GM18870 (cell line): Measurements from ENCODE around the gene CAMTA1.

ENCODE experiments used
- ATAC-seq: cut with Tn5 transposase; IDR thresholded peaks from one replicate; pipeline ENCODE4 v1.9.1; 2021; ENCODE audit warnings: moderate library complexity; ENCODE audit not compliant: unreplicated experiment

CAMTA1 gene

GRCh38 chr1:6951536-6951935, 166.3 kb downstream of the CAMTA1 start:
- ATAC-seq: no peak

DNA sequence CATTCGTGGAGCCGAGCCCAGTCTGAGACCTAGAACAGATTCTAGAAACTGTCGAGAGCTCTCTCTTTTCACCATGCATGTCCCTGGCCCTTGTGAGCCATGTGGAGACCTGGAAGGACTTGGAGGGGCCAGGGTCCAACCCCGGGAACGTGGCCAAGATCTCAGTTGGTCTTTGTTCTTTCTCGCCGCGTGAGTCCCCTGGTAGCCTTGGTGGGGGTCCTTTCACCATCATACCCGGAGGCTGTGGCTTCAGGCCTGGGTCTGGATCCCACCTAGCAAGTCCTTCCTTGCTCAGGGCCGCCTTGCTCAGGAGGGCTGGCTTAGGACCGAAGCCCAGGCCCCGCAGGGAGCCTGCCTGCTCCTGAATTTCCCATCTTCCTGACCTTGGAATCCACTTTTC, 168.0 kb downstream of the CAMTA1 start:
- ATAC-seq: no peak

- no peak for ATAC-seq
Observed at GRCh38 chr1:6953907-6954364, 168.7 kb downstream of the CAMTA1 start.

DNA sequence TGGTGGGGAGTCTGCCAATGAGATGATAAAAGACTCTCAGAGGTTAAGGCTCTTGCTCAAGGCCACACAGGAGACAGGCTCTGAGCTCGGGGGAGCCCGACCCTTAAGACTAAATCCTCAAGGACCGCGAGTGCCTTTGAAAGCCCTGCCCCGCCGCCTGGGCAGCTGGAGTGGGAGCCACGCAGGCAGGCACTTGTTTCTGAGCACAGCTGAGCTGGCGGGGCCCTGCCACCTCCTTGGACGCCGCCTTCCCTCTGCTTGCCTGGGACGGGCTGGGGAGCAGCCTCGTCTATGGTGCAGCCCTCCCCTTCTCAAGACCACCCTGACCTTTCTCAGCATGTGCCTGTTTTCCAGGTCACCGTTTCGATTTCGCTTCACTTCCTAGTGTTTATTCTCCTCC, 169.3 kb downstream of the CAMTA1 start:
- no peak for ATAC-seq

GRCh38 chr1:6955357-6956094, 170.3 kb downstream of the CAMTA1 start:
- no peak for ATAC-seq

- no peak for ATAC-seq
Observed at GRCh38 chr1:6956488-6957159, 171.4 kb downstream of the CAMTA1 start.

GRCh38 chr1:6957341-6957740, 172.1 kb downstream of the CAMTA1 start:
- no peak for ATAC-seq

DNA sequence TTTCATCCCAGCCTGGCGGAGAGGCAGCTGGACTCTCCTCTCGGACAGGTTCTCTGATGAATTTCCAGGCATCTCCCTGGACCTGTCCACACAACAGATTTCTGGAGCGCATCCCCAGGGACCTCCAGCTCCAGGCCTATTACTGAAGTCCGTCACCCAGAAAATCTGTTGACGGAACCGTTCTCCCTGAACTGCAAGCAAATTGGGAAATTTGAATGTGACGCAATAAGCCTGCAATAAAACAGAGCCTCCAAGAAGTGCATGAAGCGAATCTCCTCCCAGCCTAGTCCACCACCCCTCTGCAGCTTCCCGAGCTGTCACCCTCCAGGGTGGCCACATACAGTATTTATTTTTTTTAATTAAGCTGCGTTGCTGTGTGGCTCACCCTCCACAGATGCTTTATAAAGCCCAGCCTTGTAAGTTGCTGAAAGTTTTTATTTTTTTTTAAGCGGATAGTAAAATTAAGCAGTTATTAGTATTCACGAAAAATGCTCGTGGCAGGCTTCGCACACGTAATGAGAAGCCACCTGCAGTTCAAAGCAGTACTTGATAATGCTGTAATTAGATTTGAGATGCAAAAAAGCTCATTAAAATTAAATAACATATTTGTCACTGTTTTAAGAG, 173.3 kb downstream of the CAMTA1 start:
- ATAC-seq: no peak

DNA sequence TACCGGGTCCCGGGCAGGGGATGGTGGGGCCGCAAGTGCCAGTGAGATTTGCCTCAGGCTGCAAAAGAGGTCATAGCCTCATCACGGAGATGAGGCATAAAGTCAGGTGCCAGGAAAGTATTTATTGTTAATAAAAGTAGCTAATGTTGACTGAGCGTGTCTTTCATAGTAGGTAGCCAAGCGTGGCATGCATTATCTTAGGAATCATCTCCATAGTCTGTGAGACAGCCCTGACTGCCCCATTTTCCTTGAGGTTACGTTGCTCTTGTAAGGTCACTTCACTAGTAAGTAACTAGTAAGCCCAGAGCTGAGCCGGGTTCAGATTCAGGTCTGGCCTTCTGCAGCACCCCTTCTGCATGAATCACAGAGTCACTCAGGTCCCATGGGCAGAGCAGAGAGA, 174.2 kb downstream of the CAMTA1 start:
- ATAC-seq: no peak

GRCh38 chr1:6960291-6960811, 175.1 kb downstream of the CAMTA1 start:
- no peak for ATAC-seq

GRCh38 chr1:6960860-6961259, 175.6 kb downstream of the CAMTA1 start:
- ATAC-seq: no peak

- ATAC-seq: no peak
Observed at GRCh38 chr1:6961289-6961688, 176.0 kb downstream of the CAMTA1 start.

DNA sequence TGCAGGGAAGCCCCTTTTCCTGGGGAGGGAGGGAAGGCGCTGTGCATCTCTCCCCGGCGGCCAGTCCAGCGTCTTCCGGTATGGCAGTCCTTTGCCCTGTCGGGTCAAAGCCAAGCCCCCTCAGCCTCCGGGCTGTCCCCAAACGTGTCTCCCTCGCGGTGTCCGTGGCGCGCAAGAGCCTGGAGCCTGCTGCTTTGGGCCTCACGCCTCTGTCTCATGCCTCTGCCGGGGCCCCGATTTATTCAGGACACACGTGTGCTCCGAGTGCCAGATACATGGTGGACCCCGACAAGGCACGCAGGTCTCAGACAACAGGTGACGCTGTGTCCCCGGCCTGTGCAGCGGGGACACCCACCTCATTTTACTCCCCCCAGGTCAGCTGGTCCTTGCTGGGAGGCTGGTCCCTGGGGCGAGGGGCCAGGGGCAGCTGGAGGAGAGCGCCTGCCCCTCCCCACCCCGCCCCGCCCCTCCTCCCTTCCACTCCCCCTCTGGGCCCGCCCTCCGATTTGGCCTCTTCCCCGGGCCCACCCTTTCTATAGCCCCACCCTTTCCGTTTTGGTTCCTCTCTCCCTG, 176.7 kb downstream of the CAMTA1 start:
- ATAC-seq: no peak

- ATAC-seq: no peak
Observed at GRCh38 chr1:6962478-6962995, 177.3 kb downstream of the CAMTA1 start.

DNA sequence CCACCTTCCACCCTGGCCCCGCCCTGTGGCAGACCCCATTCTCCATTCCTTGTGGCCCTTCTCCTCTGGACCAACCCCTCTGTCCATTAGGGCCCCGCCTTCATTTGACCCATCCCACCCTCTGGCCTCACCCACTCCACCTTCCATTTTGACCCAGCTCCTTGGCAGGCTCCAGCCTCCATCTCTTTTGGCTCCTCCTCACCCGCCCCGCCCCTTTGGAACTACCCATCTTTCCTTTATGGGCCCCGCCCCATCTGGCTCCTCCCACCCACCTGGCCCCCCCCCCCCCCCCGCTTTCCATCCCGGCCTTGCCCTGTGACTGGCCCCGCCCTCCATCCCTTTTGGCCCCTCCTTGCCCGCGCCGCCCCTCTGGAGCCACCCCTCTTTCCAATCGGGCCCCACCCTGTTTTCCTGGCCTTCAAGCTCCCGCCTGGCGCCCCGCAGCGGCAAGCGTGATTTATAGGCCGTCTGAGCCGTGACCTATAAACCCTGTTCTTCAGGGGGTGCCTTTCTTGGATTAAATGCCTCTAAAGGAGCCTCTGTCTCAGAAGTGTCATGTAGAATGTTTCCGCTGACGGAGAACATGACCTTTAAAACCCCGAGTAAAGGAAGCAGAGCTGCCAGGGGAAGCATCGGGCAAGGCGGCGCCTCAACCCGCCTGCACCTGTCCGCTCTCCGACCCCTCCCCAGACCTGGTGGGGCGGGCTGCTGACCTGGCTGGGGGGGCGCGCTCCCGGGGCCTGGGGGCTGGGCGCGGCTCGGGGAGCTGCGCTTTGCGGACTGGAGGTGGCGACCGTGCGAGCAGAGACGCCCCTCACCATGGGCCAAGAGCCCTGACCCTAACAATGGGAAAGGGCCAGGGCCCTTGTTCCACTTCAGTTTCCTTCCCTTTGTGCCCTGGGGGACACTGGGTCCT, 178.0 kb downstream of the CAMTA1 start:
- no peak for ATAC-seq

GRCh38 chr1:6963912-6964307, 178.7 kb downstream of the CAMTA1 start:
- ATAC-seq: no peak

DNA sequence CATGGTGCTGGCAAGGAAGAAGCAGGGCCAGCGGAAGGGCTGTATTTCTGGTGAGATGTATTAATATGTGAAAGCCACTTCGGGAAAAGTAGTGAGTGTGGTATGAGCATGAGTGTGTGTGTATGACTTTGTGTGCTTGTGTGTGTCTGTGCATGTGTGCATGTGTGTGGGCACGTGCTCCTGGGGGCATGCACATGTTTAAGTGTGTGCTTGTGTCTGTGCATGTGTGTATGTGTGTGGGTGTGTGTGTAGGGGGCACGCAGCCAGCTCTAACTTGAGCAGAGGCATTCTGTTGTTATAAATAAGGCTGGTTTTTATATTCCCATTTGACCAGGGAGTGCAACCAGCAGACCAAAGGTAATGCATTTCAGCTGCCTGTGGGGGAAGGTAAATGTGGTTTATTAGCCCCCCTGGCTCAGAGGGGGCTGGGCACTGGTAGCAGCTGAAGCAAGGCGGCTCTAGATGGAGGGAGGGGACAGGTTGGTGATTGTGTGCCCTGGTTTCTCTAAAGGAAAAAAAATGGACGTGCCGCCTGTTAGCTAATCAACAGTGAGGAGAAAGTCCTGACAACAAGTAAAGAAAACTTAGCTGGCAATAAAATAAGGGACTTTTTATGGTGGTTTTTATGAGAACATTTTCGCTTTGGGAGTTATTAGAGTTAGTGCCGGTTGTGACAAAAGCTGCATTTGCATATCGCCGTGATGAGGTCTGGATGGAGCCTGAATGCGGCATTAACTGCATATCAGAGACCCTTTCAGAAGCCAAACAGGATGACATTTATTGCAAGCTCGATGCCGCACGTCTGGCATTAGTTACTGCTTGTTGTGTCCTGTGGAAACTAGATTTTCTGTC, 180.1 kb downstream of the CAMTA1 start:
- no peak for ATAC-seq

- ATAC-seq: no peak
Observed at GRCh38 chr1:6965935-6966241, 180.6 kb downstream of the CAMTA1 start.

DNA sequence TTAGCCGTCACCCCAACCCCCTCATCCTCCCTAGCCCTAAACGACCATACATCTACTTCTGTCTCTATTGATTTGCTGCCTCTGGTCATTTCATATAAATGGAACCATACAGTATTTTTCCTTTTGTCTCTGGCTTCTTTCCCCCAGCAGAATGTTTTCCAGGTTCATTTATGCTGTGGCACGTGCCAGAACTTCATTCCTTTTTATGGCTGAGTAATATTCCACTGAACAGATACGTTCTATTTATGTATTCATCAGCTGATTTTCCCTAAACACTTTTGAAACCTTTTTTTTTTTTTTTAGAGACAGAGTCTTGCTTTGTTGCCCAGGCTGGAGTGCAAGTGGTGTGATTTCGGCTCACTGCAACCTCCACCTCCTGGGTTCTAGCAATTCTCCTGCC, 181.1 kb downstream of the CAMTA1 start:
- ATAC-seq: no peak
